IMR-90 (cell line): ENCODE measurements around the gene SS18L1. TPM values are rescaled to one million over a fixed set of nuclear protein-coding genes. Genes with fewer than 3 reads are reported as not detected.

ENCODE experiments used
- ATAC-seq: fragments of 200-7000 bp; cut with Tn5 transposase; 2 replicates; pipeline ENCODE4 v1.9.1; 2020; ENCODE audit warnings: low read depth, mild to moderate bottlenecking, moderate library complexity
- BruUV-seq: library from RNA; stranded (reverse); fragments of 400-500 nt; replicated peaks from 2 replicates; lab custom pipeline; 2021; lab: Mats Ljungman, UMichigan
- CTCF ChIA-PET: fragments of 300-600 bp; formaldehyde crosslinking; extraction: SDS; loops from one replicate; lab custom pipeline; 2021; ENCODE audit warnings: antibody characterized with exemption; lab: Yijun Ruan, JAX
- POLR2A ChIA-PET: fragments of 300-600 bp; sonication (Branson Sonifier 250); formaldehyde crosslinking; loops from one replicate; lab custom pipeline; 2022; ENCODE audit warnings: antibody characterized with exemption; ENCODE audit not compliant: unreplicated experiment; lab: Charles Lee
- DNase-seq: peaks from one replicate; pipeline ENCODE4 v3.0.0; 2013
- H2AFZ ChIP-seq: replicated peaks from 2 replicates; pipeline ENCODE3; 2013; ENCODE audit warnings: low read length, mild to moderate bottlenecking; ENCODE audit not compliant: poor library complexity
- H2AK5ac ChIP-seq: 2 replicates; pipeline ENCODE4 v1.6.1; 2013; ENCODE audit warnings: low read depth, low read length, inconsistent platforms
- H2AK9ac ChIP-seq: replicated peaks from 2 replicates; pipeline ENCODE3; 2013; ENCODE audit warnings: mild to moderate bottlenecking, low read depth, low read length, moderate library complexity; ENCODE audit not compliant: poor library complexity
- H2BK120ac ChIP-seq: 2 replicates; pipeline ENCODE4 v1.6.1; 2013; ENCODE audit warnings: low read depth, low read length, inconsistent platforms
- H2BK15ac ChIP-seq: 3 replicates; pipeline ENCODE4 v1.6.1; 2013; ENCODE audit warnings: low read depth, low read length, inconsistent platforms
- H2BK20ac ChIP-seq: 2 replicates; pipeline ENCODE4 v1.6.1; 2013; ENCODE audit warnings: low read depth, mild to moderate bottlenecking, inconsistent platforms, low read length, moderate library complexity
- H2BK5ac ChIP-seq: 2 replicates; pipeline ENCODE4 v1.6.1; 2013; ENCODE audit warnings: mild to moderate bottlenecking, low read depth, low read length, inconsistent platforms; ENCODE audit not compliant: poor library complexity, severe bottlenecking
- H3K14ac ChIP-seq: replicated peaks from 2 replicates; pipeline ENCODE4 v1.6.1; 2013; ENCODE audit warnings: low read depth, low read length, inconsistent platforms
- H3K18ac ChIP-seq: 2 replicates; pipeline ENCODE4 v1.6.1; 2013; ENCODE audit warnings: low read depth, low read length, control low read depth
- H3K23ac ChIP-seq: 2 replicates; pipeline ENCODE4 v1.6.1; 2013; ENCODE audit warnings: low read depth, low read length, inconsistent platforms
- H3K27ac ChIP-seq: 2 replicates; pipeline ENCODE4 v1.5.1; 2013; ENCODE audit warnings: mild to moderate bottlenecking, control low read depth, low read length; ENCODE audit not compliant: insufficient read depth
- H3K27me3 ChIP-seq: 2 replicates; pipeline ENCODE4 v1.6.1; 2013; ENCODE audit warnings: low read length; ENCODE audit not compliant: control insufficient read depth, insufficient read depth
- H3K36me3 ChIP-seq: 2 replicates; pipeline ENCODE4 v1.6.1; 2013; ENCODE audit warnings: low read length, mixed read lengths; ENCODE audit not compliant: control insufficient read depth, insufficient read depth
- H3K4ac ChIP-seq: 2 replicates; pipeline ENCODE4 v1.6.1; 2013; ENCODE audit warnings: low read depth, low read length, inconsistent platforms
- H3K4me1 ChIP-seq: 2 replicates; pipeline ENCODE4 v1.6.1; 2013; ENCODE audit warnings: low read length, mixed read lengths; ENCODE audit not compliant: control insufficient read depth, insufficient read depth
- H3K4me2 ChIP-seq: 2 replicates; pipeline ENCODE4 v1.6.1; 2013; ENCODE audit warnings: low read depth, mild to moderate bottlenecking, control low read depth, low read length, moderate library complexity
- H3K4me3 ChIP-seq: 2 replicates; pipeline ENCODE4 v1.5.1; 2013; ENCODE audit warnings: low read depth, mild to moderate bottlenecking, control low read depth, low read length, moderate library complexity; ENCODE audit not compliant: insufficient read depth
- H3K56ac ChIP-seq: 2 replicates; pipeline ENCODE4 v1.6.1; 2013; ENCODE audit warnings: low read length, inconsistent platforms; ENCODE audit not compliant: insufficient read depth; ENCODE audit errors: extremely low read depth
- H3K79me1 ChIP-seq, 2 experiments: 2 replicates each; pipeline ENCODE4 v1.6.1; 2013; ENCODE audit warnings: low read length in 2 of 2, inconsistent platforms in 1 of 2, low read depth in 1 of 2
- H3K9ac ChIP-seq: 2 replicates; pipeline ENCODE4 v1.6.1; 2013; ENCODE audit warnings: low read depth, low read length, control low read depth
- H3K9me1 ChIP-seq: 2 replicates; pipeline ENCODE4 v1.6.1; 2013; ENCODE audit warnings: low read length, inconsistent platforms; ENCODE audit not compliant: insufficient read depth
- H3K9me3 ChIP-seq: 2 replicates; pipeline ENCODE4 v1.6.1; 2013; ENCODE audit warnings: low read length; ENCODE audit not compliant: control insufficient read depth, insufficient read depth
- H4K20me1 ChIP-seq: 2 replicates; pipeline ENCODE4 v1.6.1; 2013; ENCODE audit warnings: low read length, inconsistent platforms; ENCODE audit not compliant: insufficient read depth
- H4K5ac ChIP-seq: 2 replicates; pipeline ENCODE4 v1.6.1; 2013; ENCODE audit warnings: mild to moderate bottlenecking, low read depth, low read length, control low read depth
- H4K8ac ChIP-seq, 2 experiments: 2 replicates each; pipeline ENCODE4 v1.6.1; 2013; ENCODE audit warnings: low read depth in 2 of 2, low read length in 2 of 2, control low read depth in 1 of 2, inconsistent platforms in 1 of 2
- H4K91ac ChIP-seq: 2 replicates; pipeline ENCODE4 v1.6.1; 2013; ENCODE audit warnings: low read depth, low read length, inconsistent platforms; ENCODE audit not compliant: insufficient read depth
- FOS ChIP-seq: fragments of 150-350 bp; IDR thresholded peaks from 2 replicates; pipeline ENCODE4 v1.6.1; 2016; ENCODE audit warnings: low read depth, low read length
- RAD21 ChIP-seq: IDR thresholded peaks from 2 replicates; pipeline ENCODE4 v1.6.1; 2012; ENCODE audit warnings: low read length, improper control_type of control experiment
- WGBS, 2 experiments: methylation state at CpG; one replicate each; pipeline versions ENCODE4 v1.1.5 to v1.1.7; 2013; ENCODE audit warnings: missing lambda C conversion rate in 2 of 2; ENCODE audit not compliant: insufficient read length in 1 of 2; ENCODE audit errors: extremely low coverage in 2 of 2; 5-methylcytosine and 5-hydroxymethylcytosine counted together
- dilution Hi-C: fragments of 300-500 bp; cut with HindIII; formaldehyde crosslinking; loops from one replicate; pipeline ENCODE4 v1.14.3; 2018; ENCODE audit warnings: low sequenced_read_pairs; ENCODE audit not compliant: unreplicated experiment
- in situ Hi-C: fragments of 300-500 bp; cut with MboI; formaldehyde crosslinking; loops from 3 replicates; pipeline ENCODE4 v1.14.3; 2019; ENCODE audit warnings: low sequenced_read_pairs, inconsistent platforms, mixed read lengths
- intact Hi-C: fragments of 100-400 bp; cut with micrococcal nuclease; formaldehyde crosslinking; loops from 2 replicates; pipeline ENCODE4 v1.10.0; 2022
- polyA plus RNA-seq, 3 experiments: library from polyadenylated mRNA; depleted of rRNA; stranded (reverse); fragments of >200 nt; gene quantifications; 2 replicates each; pipeline ENCODE4 v1.2.3, GENCODE V29; 2012; ENCODE audit warnings: low replicate concordance in 1 of 3
- total RNA-seq: library from RNA; depleted of rRNA; stranded (reverse); fragments of >200 nt; gene quantifications from 2 replicates; pipeline ENCODE4 v1.2.3, GENCODE V29; 2012
- TF ChIP-seq, protein P1 (sequence below): fragments of 150-350 bp; IDR thresholded peaks from 2 replicates; pipeline ENCODE4 v1.6.1; 2017; ENCODE audit warnings: mild to moderate bottlenecking, antibody characterized with exemption, low read length, low read depth

Gene SS18L1
- total and polyA plus RNA-seq, 2 of the 4 experiments (the other 2 are of a cell fraction): 8.1 to 12.2 TPM

DNA sequence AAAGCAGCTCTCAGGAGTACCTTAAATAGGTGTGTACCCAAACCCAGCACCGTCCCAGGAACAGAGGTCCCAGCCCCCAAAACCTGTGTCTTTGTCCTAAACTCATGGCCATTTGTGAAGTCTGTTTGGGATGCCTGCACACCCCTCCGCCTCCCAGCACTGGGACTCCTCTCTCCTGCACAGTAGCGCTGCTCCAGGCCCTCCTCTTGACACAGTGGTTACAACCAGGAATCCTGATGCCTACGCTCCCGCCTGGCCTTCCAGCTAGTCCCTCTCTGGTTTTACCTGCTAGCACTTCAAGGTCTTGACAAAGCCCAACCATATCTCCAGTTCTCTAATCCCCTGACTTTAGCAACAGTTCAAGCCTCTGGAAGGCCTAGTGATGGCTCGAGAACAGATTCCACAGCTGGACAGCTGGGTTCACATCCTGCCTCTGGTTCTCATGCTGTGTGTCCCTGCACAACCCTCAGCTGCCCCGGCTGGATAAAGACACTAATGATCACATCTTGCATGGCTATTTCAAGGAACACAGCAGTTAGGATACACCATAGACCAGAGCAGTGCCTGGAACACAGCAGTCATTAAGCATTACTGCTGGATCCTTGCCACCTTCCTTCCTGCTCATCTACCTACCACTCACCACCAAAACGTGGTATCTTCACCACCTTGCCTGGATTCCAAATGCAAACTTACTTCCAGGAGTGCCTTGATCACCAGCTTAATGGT lies 5.9 kb upstream of the SS18L1 start:
- CTCF ChIA-PET: no interaction called here
- no peak overlapping the region for H3K4ac ChIP-seq
- H2BK15ac ChIP-seq: no peak overlapping the region
- H4K8ac ChIP-seq: no peak overlapping the region
- ATAC-seq (no peak), DNase-seq (no peak)
- H2AK9ac ChIP-seq: no peak overlapping the region
- H3K9ac ChIP-seq: no peak overlapping the region
- H2AK5ac ChIP-seq: no peak overlapping the region
- no peak overlapping the region for H3K27ac ChIP-seq
- peaks cover 97% of the 10 kb centered on the region for H4K20me1 ChIP-seq
- H2BK20ac ChIP-seq: no peak overlapping the region
- peaks cover 8% of the 10 kb centered on the region; the same call in 1 of the 2 replicates for H3K9me1 ChIP-seq
- no peak overlapping the region for H3K4me2 ChIP-seq
- dilution Hi-C loops (no loop called here), intact Hi-C loops (no loop called here), in situ Hi-C loops (no loop called here)
- H3K79me1 ChIP-seq: peaks cover 13 to 84% of the 10 kb centered on the region in 2 experiments
- POLR2A ChIA-PET: no interaction called here
- no peak overlapping the region for H3K23ac ChIP-seq
- no peak overlapping the region for H3K4me3 ChIP-seq
- no peak overlapping the region for H3K18ac ChIP-seq
- peaks cover 12% of the 10 kb centered on the region for H3K4me1 ChIP-seq
- H4K5ac ChIP-seq: no peak overlapping the region
- H4K91ac ChIP-seq: no peak overlapping the region
- H2BK5ac ChIP-seq: no peak overlapping the region
- TF ChIP-seq FOS (no peak), RAD21 (no peak)
- TF ChIP-seq, protein P1, sequence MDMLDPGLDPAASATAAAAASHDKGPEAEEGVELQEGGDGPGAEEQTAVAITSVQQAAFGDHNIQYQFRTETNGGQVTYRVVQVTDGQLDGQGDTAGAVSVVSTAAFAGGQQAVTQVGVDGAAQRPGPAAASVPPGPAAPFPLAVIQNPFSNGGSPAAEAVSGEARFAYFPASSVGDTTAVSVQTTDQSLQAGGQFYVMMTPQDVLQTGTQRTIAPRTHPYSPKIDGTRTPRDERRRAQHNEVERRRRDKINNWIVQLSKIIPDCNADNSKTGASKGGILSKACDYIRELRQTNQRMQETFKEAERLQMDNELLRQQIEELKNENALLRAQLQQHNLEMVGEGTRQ: no peak
- no peaks in the 10 kb centered on the region for H3K27me3 ChIP-seq
- H3K56ac ChIP-seq: no peak overlapping the region
- H3K9me3 ChIP-seq: no peaks in the 10 kb centered on the region
- no peak overlapping the region for H2BK120ac ChIP-seq
- WGBS, 2 experiments: 89% methylated on average over 5 of the region's 8 CpGs; no CpG with 5 or more reads in 1 of the 2 experiments
- H3K36me3 ChIP-seq: peaks cover 65% of the 10 kb centered on the region
- H3K14ac ChIP-seq: no peak overlapping the region
- no peak overlapping the region for H2AFZ ChIP-seq
- no TSS peak for BruUV-seq
